ENCODE measurements around the gene ZDHHC20.
"Not testable (repeated sequence)": the region's sequence is repeated elsewhere in the genome, so short reads cannot be mapped to it uniquely, and the experiment has no call there.

ZDHHC20 gene

GRCh38 chr13:21435231-21435630 is 23.9 kb downstream of the ZDHHC20 start:
- no peak for DNase-seq

GRCh38 chr13:21434588-21434987 is 24.5 kb downstream of the ZDHHC20 start:
- DNase-seq = no peak

DNA sequence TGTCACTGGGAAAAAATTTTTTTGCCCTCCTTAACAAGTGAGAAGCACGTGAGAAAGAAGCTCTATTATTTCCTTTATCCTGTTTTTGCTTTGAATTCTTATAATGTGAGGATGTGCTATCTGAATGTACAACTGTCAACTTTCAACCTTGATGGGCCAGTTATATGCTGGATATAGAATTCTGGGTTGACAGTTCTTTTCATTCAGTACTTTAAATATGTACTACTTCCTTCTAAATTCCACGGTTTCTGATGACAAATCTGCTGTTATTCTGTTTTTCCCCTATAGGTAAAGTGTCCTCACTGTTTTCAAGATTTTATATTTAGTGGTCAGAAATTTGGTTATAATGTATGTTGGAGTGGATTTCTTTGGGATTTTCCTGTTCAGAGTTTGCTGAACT is 29.9 kb downstream of the ZDHHC20 start:
- DNase-seq = no peak

DNA sequence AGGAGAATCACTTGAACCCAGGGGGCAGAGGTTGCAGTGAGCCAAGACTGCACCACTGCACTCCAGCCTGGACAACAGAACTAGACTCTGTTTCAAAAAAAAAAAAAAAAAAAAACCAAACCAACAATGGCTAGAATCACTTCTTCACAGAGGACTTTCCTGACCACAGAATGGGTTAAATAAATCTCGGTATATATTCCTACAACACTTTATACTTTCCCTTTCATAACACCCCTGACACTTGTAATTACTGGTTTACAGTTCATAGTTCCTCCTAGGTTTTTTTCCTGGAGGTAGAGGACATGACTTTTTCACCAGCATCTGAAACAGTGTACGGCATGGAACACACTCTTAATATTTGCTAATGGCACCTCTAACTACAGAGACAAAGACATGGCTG is 31.4 kb downstream of the ZDHHC20 start:
- DNase-seq = no peak

- no peak for DNase-seq
These were observed 32.9 kb downstream of the ZDHHC20 start for GRCh38 chr13:21426238-21426637.

GRCh38 chr13:21420706-21421105 is 38.4 kb downstream of the ZDHHC20 start:
- no peak for DNase-seq

GRCh38 chr13:21413013-21413412 is 46.1 kb downstream of the ZDHHC20 start:
- no peak for DNase-seq

- DNase-seq = not testable (repeated sequence)
These were observed 48.6 kb downstream of the ZDHHC20 start for GRCh38 chr13:21410453-21410852.

DNA sequence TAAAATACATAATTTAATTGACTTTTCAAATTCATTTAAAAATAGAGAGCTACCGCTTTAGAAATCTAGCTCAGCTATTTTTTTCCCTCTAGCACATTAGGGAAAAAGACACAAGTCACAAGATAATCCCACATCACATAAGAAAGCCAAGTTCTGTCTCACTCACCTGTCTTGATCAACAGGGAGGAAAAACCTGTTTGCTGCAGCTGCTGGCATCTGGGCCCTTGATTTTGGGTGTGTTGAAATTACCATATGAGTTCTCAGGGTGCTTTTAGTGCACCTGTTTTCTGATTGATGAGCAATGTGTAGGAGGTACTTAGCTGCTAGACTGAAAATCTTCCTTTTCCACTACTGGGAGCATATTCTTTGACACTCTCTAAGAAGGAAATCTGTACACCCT is 53.8 kb downstream of the ZDHHC20 start:
- DNase-seq = no peak

DNA sequence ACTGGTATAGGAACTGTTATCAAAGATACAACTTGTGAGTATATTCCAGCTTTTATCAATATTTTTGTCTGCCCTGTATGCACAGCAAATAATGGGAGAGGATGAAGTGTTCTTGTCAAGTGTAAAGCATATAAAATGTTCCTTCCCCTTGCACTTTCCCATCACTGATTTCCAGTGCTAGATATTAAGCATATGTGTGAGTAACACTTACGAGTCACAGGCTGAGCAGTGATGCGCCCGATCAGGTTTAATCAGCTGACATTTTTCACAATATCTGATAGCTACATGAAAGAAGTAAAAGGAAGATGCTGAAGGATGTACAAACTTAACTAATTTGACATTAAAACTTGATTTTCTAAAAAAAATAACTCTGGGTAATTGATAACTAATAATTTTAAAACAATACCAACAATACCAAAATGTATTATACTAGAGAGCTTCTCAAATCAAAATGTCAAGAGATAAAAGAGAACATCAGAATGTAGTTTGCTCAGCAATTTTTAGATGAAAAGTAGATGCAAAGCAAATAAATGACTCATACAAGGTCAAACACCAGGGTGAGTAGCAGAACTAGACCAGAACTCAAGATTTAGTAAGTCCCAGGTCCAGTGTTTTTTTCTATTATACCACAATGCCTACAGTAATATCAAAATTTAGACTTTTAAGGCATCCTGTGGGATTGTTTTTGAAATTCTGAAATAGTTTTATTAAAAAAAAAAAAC is 56.4 kb downstream of the ZDHHC20 start:
- no peak for DNase-seq

GRCh38 chr13:21399741-21400140 is 59.4 kb downstream of the ZDHHC20 start:
- DNase-seq = no peak

DNA sequence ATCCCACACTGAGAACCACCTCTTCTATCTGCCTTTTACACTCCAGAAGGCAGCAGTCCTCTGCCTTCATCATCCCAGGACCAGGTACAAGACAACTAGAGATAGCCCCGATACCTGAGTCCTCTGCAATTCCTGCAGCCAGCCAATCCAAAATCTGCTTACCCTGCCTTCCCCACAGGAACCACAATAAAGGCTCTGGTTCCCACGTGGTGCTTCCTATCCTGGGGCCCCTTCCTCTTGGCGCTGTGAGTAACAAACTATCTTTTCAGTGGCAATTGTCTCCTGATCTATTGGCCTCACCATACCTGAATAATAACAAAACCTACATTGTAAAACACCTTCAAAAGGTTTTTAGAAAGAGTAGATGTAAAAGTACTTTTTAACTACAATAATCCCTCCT is 63.1 kb downstream of the ZDHHC20 start:
- no peak for DNase-seq

GRCh38 chr13:21389124-21389523 is 70.0 kb downstream of the ZDHHC20 start:
- DNase-seq = no peak

DNA sequence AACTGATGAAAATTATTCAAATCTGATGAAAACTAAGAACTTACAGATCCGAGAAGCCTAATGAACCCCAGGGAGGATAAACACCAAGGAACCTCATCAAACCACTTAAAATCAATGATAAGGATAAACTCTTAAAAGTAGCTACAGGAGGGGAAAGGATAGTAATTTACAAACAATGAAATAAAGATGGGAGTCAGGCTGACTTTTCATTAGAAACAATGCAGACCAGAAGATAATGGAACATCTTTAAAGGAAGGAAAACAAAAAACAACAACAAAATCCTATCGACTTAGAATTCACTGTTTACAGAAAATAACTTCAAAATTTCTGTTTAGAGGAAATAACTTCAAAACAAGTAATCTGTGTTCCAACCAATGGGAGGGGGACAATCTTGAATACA is 73.4 kb downstream of the ZDHHC20 start:
- no peak for DNase-seq

DNA sequence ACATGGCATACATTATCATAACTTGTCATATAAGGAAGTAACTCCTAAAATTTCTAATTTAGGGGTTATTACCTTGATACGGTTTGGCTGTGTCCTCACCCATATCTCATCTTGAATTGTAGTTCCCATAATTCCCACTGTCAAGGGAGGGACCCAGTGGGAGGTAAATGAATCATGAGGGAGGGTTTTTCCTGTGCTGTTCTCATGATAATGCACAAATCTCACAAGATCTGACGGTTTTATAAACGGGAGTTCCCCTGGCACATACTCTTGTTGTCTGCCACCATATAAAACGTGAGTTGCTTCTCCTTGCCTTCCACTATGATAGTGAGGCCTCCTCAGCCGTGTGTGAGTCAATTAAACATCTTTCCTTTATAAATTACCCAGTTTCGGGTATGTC is 76.0 kb downstream of the ZDHHC20 start:
- no peak for DNase-seq

- DNase-seq = not testable (repeated sequence)
These were observed 81.8 kb downstream of the ZDHHC20 start for GRCh38 chr13:21376998-21377985.

GRCh38 chr13:21372530-21372929 is 86.6 kb downstream of the ZDHHC20 start:
- no peak for DNase-seq

- no peak for DNase-seq
These were observed 88.1 kb downstream of the ZDHHC20 start for GRCh38 chr13:21371011-21371410.

GRCh38 chr13:21365574-21365973 is 93.5 kb downstream of the ZDHHC20 start:
- DNase-seq = no peak

DNA sequence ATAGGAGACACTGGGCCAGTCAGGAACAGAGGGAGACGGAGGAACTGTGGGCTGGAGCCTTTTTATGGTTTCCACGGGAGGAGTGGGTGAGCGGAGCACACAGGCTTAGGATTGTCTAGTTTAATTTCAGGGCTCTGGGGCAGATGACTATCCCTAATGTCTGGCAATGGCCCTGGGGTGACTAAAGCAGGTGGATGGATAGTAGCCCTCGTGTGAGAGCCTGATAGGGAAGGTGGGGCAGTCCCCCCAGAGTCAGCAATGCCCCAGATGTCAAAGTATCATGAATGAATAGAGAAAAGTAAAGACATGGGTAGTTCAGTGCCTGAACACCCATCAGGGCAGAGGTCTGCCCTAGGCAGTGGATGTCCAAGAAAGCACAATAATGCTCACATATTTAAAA is 94.2 kb downstream of the ZDHHC20 start:
- no peak for DNase-seq

GRCh38 chr13:21364357-21364756 is 94.7 kb downstream of the ZDHHC20 start:
- no peak for DNase-seq

DNA sequence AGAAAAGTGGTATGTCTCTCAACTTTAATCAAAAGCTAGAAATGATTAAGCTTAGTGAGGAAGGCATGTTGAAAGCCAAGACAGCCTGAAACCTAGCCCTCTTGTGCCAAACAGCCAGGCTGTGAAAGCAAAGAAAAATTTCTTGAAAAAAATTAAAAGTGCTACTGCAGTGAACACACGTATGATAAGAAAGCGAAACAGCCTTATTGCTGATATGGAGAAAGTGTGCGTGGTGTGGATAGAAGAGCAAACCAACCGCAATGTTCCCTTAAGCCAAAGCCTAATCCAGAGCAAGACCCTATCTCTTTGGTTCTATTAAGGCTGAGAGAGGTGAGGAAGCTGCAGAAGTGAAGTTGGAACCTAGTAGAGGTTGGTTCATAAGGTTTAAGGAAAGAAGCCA is 96.4 kb downstream of the ZDHHC20 start:
- DNase-seq = no peak

DNA sequence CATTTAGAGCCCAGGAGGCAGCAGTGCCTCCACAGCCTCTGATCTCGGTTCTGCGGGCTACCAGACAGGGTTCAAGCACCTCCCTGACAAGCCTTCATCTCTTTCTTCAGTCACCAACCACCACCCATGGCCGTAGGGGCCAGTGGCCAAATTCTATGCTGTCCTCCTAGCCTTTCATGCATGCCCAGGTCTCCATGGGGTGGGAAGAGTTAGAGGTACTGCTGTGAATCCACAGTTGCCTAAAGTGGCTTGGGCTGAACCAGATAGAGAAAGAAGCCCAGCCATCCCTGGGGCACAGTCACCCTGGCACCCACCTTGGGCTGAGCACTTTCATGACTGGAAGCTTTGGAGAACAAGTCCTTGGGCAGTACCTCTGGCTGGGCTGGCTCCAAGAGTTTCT is 97.4 kb downstream of the ZDHHC20 start:
- DNase-seq = no peak

- DNase-seq = no peak
These were observed 98.0 kb downstream of the ZDHHC20 start for GRCh38 chr13:21361123-21361522.

All from activated CD4-positive, alpha-beta T cell treated with anti-CD3 and anti-CD28 coated beads for 1 hour (primary cell).